ENCODE measurements around the gene C5AR2. TPM values are rescaled to one million over a fixed set of nuclear protein-coding genes. Genes with fewer than 3 reads are reported as not detected.

C5AR2 gene
- under 0.01 and 0.12 TPM in 2 replicates for total RNA-seq (ENCODE audit: low replicate concordance)

GRCh38 chr19:47331931-47332547, at the start of gene C5AR2:
Gene C5AR2 (plus strand): TSS chr19:47332175. CDS start chr19:47340800, 8,625 bp downstream.

GRCh38 chr19:47309608-47310007, 22.4 kb upstream of the C5AR2 start, which contains the start of gene C5AR1:
Gene C5AR1 (plus strand): TSS chr19:47309861. CDS start chr19:47309896, 35 bp downstream.

DNA sequence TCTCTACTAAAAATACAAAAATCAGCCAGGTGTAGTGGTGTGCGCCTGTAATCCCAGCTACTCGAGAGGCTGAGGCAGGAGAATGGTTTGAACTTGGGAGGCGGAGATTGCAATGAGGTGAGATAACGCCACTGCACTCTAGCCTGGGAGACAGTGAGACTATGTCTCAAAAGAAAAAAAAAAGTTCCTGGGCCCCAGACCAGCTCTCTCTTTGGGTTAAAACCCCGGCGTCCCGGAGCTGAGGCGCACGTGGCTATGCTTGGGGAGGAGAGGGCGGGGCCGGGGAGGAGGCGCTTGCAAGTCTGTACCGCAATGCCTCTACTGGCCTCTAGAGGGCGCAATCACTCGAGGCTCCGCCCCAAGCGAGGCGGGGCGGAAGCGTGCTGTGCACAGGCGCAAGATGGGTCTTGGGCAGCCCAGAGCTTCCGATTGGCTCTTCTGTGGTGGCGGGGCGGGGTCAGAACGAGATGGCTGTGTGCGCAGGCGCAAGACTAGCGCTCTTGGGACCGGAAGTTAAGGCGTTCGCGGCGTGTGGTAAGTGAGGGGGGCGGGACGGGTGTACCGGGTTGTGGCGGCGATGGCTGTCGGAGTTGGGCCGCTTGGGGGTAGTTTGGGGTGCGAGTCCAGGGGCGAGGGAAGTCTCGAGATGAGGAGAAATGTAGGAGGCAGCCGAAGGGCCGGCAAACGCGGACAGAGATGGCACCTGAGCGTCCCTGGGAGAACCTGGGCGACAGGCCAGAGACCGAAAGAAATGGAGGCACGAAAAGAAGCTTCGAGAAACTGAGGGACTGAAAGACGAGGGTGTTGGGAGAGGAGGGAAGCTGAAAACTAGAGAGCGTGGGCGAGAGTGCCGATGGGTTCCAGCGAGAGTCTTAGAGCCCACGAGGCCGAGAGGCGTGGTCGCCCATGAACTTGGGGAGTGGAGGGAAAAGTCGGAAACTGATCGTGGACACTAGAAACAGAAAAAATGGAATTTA, 17.1 kb downstream of the C5AR2 start, which contains the start of gene DHX34:
Gene DHX34, plus strand, starts transcription at position 497 of the 977 bp plus-strand sequence. CDS start 3,716 bp downstream, outside the sequence.

Other genes with a start within 250 kb of the C5AR2 start
- 7.5 and 7.6 TPM in 2 replicates for gene ZC3H4, start 218.4 kb upstream of the C5AR2 start, total RNA-seq (ENCODE audit: low replicate concordance)
- 62.0 and 170 TPM in 2 replicates for gene SAE1, start 201.3 kb upstream of the C5AR2 start, total RNA-seq (ENCODE audit: low replicate concordance)
- gene BBC3, start 101.0 kb upstream of the C5AR2 start, total RNA-seq (ENCODE audit: low replicate concordance), result 12.3 and 26.9 TPM in 2 replicates
- gene CCDC9, start 75.7 kb upstream of the C5AR2 start, total RNA-seq (ENCODE audit: low replicate concordance), result 8.9 and 9.5 TPM in 2 replicates
- gene INAFM1, start 57.3 kb upstream of the C5AR2 start, total RNA-seq (ENCODE audit: low replicate concordance), result 1.2 and 6.6 TPM in 2 replicates
- gene C5AR1, start 22.3 kb upstream of the C5AR2 start, total RNA-seq (ENCODE audit: low replicate concordance), result 0.08 TPM in 1 of 2 replicates, not detected in the other
- gene DHX34, start 17.1 kb downstream of the C5AR2 start, total RNA-seq (ENCODE audit: low replicate concordance), result 5.0 and 6.1 TPM in 2 replicates
- 48.6 and 53.4 TPM in 2 replicates for gene MEIS3, start 87.4 kb downstream of the C5AR2 start, total RNA-seq (ENCODE audit: low replicate concordance)
- gene SLC8A2, start 139.7 kb downstream of the C5AR2 start, total RNA-seq (ENCODE audit: low replicate concordance), result 0.23 TPM in 1 of 2 replicates, not detected in the other
- 3.2 and 4.0 TPM in 2 replicates for gene KPTN, start 152.0 kb downstream of the C5AR2 start, total RNA-seq (ENCODE audit: low replicate concordance)
- 55.7 and 77.6 TPM in 2 replicates for gene NAPA, start 182.9 kb downstream of the C5AR2 start, total RNA-seq (ENCODE audit: low replicate concordance)
- under 0.01 TPM in 1 of 2 replicates, not detected in the other for gene ZNF541, start 241.0 kb downstream of the C5AR2 start, total RNA-seq (ENCODE audit: low replicate concordance)